HG02970 (cell line): ENCODE measurements around the gene FNDC5.
A peak's percentile ranks its signal among the peaks of the same experiment; 100 is the strongest.

Experiments used
- ATAC-seq: cut with Tn5 transposase; IDR thresholded peaks from one replicate; pipeline ENCODE4 v1.9.1; 2021; ENCODE audit warnings: mild to moderate bottlenecking, moderate library complexity, moderate number of reproducible peaks; ENCODE audit not compliant: unreplicated experiment, low FRiP score

FNDC5 gene

GRCh38 chr1:32817815-32818786 is 52.6 kb downstream of the FNDC5 start:
- ATAC-seq, result peak; percentile 11

- peak; percentile 87 for ATAC-seq
These were observed 53.4 kb downstream of the FNDC5 start, which contains the start of the genes S100PBP and YARS1 for GRCh38 chr1:32817159-32817814. Gene S100PBP, plus strand, starts transcription at chr1:32817653. Its CDS starts 8,447 bp downstream, at chr1:32826100. Gene YARS1, minus strand, starts transcription at chr1:32817358. Its CDS starts 114 bp downstream, at chr1:32817244.

GRCh38 chr1:32816676-32817158 is 54.0 kb downstream of the FNDC5 start:
- ATAC-seq, result peak; percentile 7

- ATAC-seq, result no peak
These were observed 56.6 kb downstream of the FNDC5 start for GRCh38 chr1:32813941-32814739.
